K562 (cell line): ENCODE data around the gene SLC25A48. TPM values are rescaled to one million over a fixed set of nuclear protein-coding genes. Genes with fewer than 3 reads are reported as not detected.

Source experiments
- ATAC-seq: fragments of 200-7000 bp; cut with Tn5 transposase; 3 replicates; pipeline ENCODE4 v1.9.1; 2020; ENCODE audit warnings: moderate library complexity
- BruUV-seq: library from RNA; stranded (reverse); fragments of 400-500 nt; replicated peaks from 2 replicates; lab custom pipeline; 2021; lab: Mats Ljungman, UMichigan
- CTCF ChIA-PET: fragments of 300-600 bp; formaldehyde crosslinking; extraction: SDS; loops from one replicate; lab custom pipeline; 2021; ENCODE audit warnings: low intra/inter-chr PET ratio; lab: Yijun Ruan, JAX
- POLR2A ChIA-PET: fragments of 300-600, 350-650 bp; sonication (Branson Sonifier 250); formaldehyde crosslinking; extraction: SDS; loops from one replicate; lab custom pipeline; 2021; ENCODE audit warnings: antibody characterized with exemption, inconsistent platforms; lab: Yijun Ruan, JAX
- DNase-seq, 4 experiments: peaks; one replicate each; pipeline versions ENCODE4 v3.0.0 to v3.0.0-alpha.2; 2011 to 2018; ENCODE audit warnings: low spot score in 3 of 4, mixed read lengths in 3 of 4; ENCODE audit errors: extremely low read depth in 1 of 4
- FAIRE-seq: peaks from 2 replicates; lab custom pipeline; 2011; peaks lifted over from hg19 to GRCh38; lab: Jason Lieb, UNC
- H2AFZ ChIP-seq: 2 replicates; pipeline ENCODE4 v1.6.0; 2011; ENCODE audit warnings: low read depth, low read length, control low read depth, inconsistent platforms
- H3K27ac ChIP-seq: fragments of 200-600 bp; 3 replicates; pipeline ENCODE4 v1.8.0; 2011; ENCODE audit warnings: low read depth, mild to moderate bottlenecking, control low read depth, inconsistent platforms, low read length, moderate library complexity, mixed read lengths; ENCODE audit errors: extremely low read depth
- H3K27me3 ChIP-seq, 2 experiments: fragments of 300-600 bp in 1 of 2; 2 replicates in 1 of 2; 3 replicates in 1 of 2; pipeline versions ENCODE4 v1.6.0 to v1.8.0; 2011; ENCODE audit warnings: inconsistent platforms in 2 of 2, low read length in 2 of 2, mild to moderate bottlenecking in 1 of 2, mixed read lengths in 1 of 2, moderate library complexity in 1 of 2; ENCODE audit not compliant: control insufficient read depth in 2 of 2, insufficient read depth in 2 of 2
- H3K36me3 ChIP-seq: fragments of 300-600 bp; 3 replicates; pipeline ENCODE4 v1.8.0; 2011; ENCODE audit warnings: mild to moderate bottlenecking, low read length, inconsistent platforms; ENCODE audit not compliant: control insufficient read depth, insufficient read depth
- H3K4me1 ChIP-seq, 2 experiments: fragments of 200-600 bp in 1 of 2; replicated peaks in 1 of 2; 2 replicates in 1 of 2; 3 replicates in 1 of 2; pipeline versions ENCODE4 v1.5.1 to v1.8.0; 2011; ENCODE audit warnings: inconsistent platforms in 2 of 2, low read length in 2 of 2, mild to moderate bottlenecking in 1 of 2, mixed read lengths in 1 of 2, moderate library complexity in 1 of 2; ENCODE audit not compliant: control insufficient read depth in 2 of 2, insufficient read depth in 2 of 2
- H3K4me2 ChIP-seq: 2 replicates; pipeline ENCODE4 v1.6.1; 2011; ENCODE audit warnings: low read length, control low read depth, inconsistent platforms, mixed read lengths; ENCODE audit not compliant: insufficient read depth
- H3K4me3 ChIP-seq: fragments of 200-600 bp; sonication (generic), shearing (Covaris generic); 2 replicates; pipeline ENCODE4 v1.5.1; 2016; ENCODE audit warnings: control low read depth, inconsistent platforms
- H3K79me2 ChIP-seq: fragments of 200-600 bp; 3 replicates; pipeline ENCODE4 v1.8.0; 2011; ENCODE audit warnings: low read length, inconsistent platforms; ENCODE audit not compliant: control insufficient read depth, insufficient read depth
- H3K9ac ChIP-seq, 2 experiments: 2 replicates each; pipeline versions ENCODE4 v1.6.0 to v1.6.1; 2011; ENCODE audit warnings: low read depth in 2 of 2, low read length in 2 of 2, control low read depth in 1 of 2, inconsistent platforms in 1 of 2, mild to moderate bottlenecking in 1 of 2, mixed read lengths in 1 of 2; ENCODE audit not compliant: insufficient read depth in 1 of 2
- H3K9me1 ChIP-seq: one replicate; pipeline ENCODE4 v1.6.0; 2011; ENCODE audit warnings: inconsistent platforms, mild to moderate bottlenecking, low read length, moderate library complexity; ENCODE audit not compliant: control insufficient read depth, insufficient read depth
- H3K9me3 ChIP-seq: replicated peaks from 2 replicates; pipeline ENCODE4 v1.5.1; 2011; ENCODE audit warnings: low read depth, low read length, inconsistent platforms; ENCODE audit not compliant: control insufficient read depth, insufficient read depth
- H4K20me1 ChIP-seq: replicated peaks from 2 replicates; pipeline ENCODE4 v1.6.1; 2011; ENCODE audit warnings: low read length, inconsistent platforms, mixed read lengths; ENCODE audit not compliant: control insufficient read depth, insufficient read depth
- GMEB1 ChIP-seq: fragments of 250-450 bp; sonication (Bioruptor Pico); IDR thresholded peaks from 2 replicates; pipeline ENCODE4 v1.4.0; 2020; ENCODE audit warnings: mild to moderate bottlenecking
- TCF15 ChIP-seq: fragments of 250-450 bp; sonication (Bioruptor Pico); IDR thresholded peaks from 2 replicates; pipeline ENCODE4 v1.8.0; 2022; ENCODE audit warnings: moderate library complexity, mild to moderate bottlenecking, inconsistent platforms
- ZNF316 ChIP-seq: fragments of 450-650 bp; IDR thresholded peaks from 2 replicates; pipeline ENCODE4 v1.6.1; 2016
- ZNF395 ChIP-seq: fragments of 200-800 bp; sonication (Bioruptor generic); IDR thresholded peaks from 2 replicates; pipeline ENCODE4 v1.6.1; 2017; ENCODE audit warnings: missing genetic modification characterization, missing compliant biosample characterization
- ZNF589 ChIP-seq: fragments of 200-800 bp; sonication (Bioruptor generic); IDR thresholded peaks from 2 replicates; pipeline ENCODE4 v1.6.1; 2016; ENCODE audit warnings: low read depth, missing genetic modification characterization, missing compliant biosample characterization
- ZNF79 ChIP-seq: fragments of 250-450 bp; sonication (Bioruptor Pico); IDR thresholded peaks from 2 replicates; pipeline ENCODE4 v1.4.0; 2020; ENCODE audit warnings: low read depth, mild to moderate bottlenecking, moderate library complexity
- WGBS: fragments of 100-300 bp; shearing (Covaris generic); methylation state at CpG from one replicate; pipeline ENCODE4 v1.1.6; 2016; ENCODE audit warnings: low coverage, mixed read lengths; ENCODE audit not compliant: insufficient coverage; ENCODE audit errors: missing lambda C conversion rate; 5-methylcytosine and 5-hydroxymethylcytosine counted together
- in situ Hi-C: fragments of 300-500 bp; cut with MboI; formaldehyde crosslinking; loops from 4 replicates; pipeline ENCODE4 v1.15.0; 2018; ENCODE audit warnings: inconsistent platforms, mixed read lengths
- intact Hi-C: fragments of 100-400 bp; cut with micrococcal nuclease; formaldehyde crosslinking; loops from 2 replicates; pipeline ENCODE4 v1.14.2; 2022
- polyA plus RNA-seq, 8 experiments: library from polyadenylated mRNA; depleted of rRNA in 4 of 8; stranded (reverse) in 5 of 8; unstranded in 3 of 8; fragments of >200 nt; fragmentation: Nextera tagmentation in 2 of 8; fragmentation: Illumina TruSeq in 1 of 8; extraction: Ambion mirVana in 2 of 8; extraction: Trizol in 1 of 8; gene quantifications; 2 replicates each; pipeline versions ENCODE4 v1.2.1 to v1.2.3, GENCODE V29; 2011 to 2014; ENCODE audit warnings: inconsistent platforms in 1 of 8, missing spikeins in 1 of 8
- total RNA-seq, 7 experiments: library from RNA; depleted of rRNA in 6 of 7; stranded (reverse); fragments of >200 nt in 6 of 7; fragmentation: Illumina TruSeq in 2 of 7; extraction: Trizol in 2 of 7; gene quantifications; 2 replicates each; pipeline versions ENCODE4 v1.2.1 to v1.2.3, GENCODE V29; 2011 to 2021; ENCODE audit warnings: low replicate concordance in 1 of 7

SLC25A48 gene
- total and polyA plus RNA-seq, 9 of the 15 experiments (the other 6 are each of a cell fraction or from before 2014, with no cell fraction given): 0.08 to 0.35 (median 0.23) TPM; not detected in 1

GRCh38 chr5:135881819-135882218, 47.4 kb downstream of the SLC25A48 start (continued):
- no peak for TF ChIP-seq GMEB1 (CRISPR knock-in tag)

- H3K9ac ChIP-seq: no peak overlapping the region
- ChIA-PET POLR2A (interaction anchor here (0.5 kb wide), 1 partner anchor 174 kb away, joined by 3 read pairs; no protein-coding TSS in a partner anchor), CTCF (no interaction called here)
- ATAC-seq (no peak), FAIRE-seq (no peak), DNase-seq (no peak)
- WGBS: 0% methylated on average over 3 of the region's 3 CpGs
- no TSS peak for BruUV-seq
- no peak overlapping the region for H3K4me3 ChIP-seq
- TF ChIP-seq ZNF79 (CRISPR knock-in tag) (no peak), TCF15 (CRISPR knock-in tag) (no peak), ZNF589 (no peak), ZNF395 (no peak), ZNF316 (no peak)
- H3K27me3 ChIP-seq: peaks cover 2 to 40% of the 10 kb centered on the region in 2 experiments; a peak in 3 of 5 replicates
- H3K4me2 ChIP-seq: no peak overlapping the region
- H3K9me3 ChIP-seq: no peaks in the 10 kb centered on the region
- no peak overlapping the region for H2AFZ ChIP-seq
- intact Hi-C loops (loop anchor here (1.0 kb wide), 1 partner anchor 329 kb away; no protein-coding TSS in a partner anchor), in situ Hi-C loops (no loop called here)
- H3K79me2 ChIP-seq: no peaks in the 10 kb centered on the region
- no peaks in the 10 kb centered on the region for H3K36me3 ChIP-seq
- peaks cover 6% of the 10 kb centered on the region; the same call in 1 of the 2 replicates for H4K20me1 ChIP-seq
- H3K4me1 ChIP-seq: no peaks in the 10 kb centered on the region
- no peaks in the 10 kb centered on the region for H3K9me1 ChIP-seq
- no peak overlapping the region for H3K27ac ChIP-seq
Observed at GRCh38 chr5:135883026-135883425, 48.6 kb downstream of the SLC25A48 start.
